HG02870 (cell line): ENCODE results near the gene TNIK.
"Not testable (repeated sequence)": the region's sequence is repeated elsewhere in the genome, so short reads cannot be mapped to it uniquely, and the experiment has no call there.

Experiments
- ATAC-seq: cut with Tn5 transposase; IDR thresholded peaks from one replicate; pipeline ENCODE4 v1.9.1; 2021; ENCODE audit warnings: mild to moderate bottlenecking, moderate library complexity; ENCODE audit not compliant: unreplicated experiment

Gene TNIK

GRCh38 chr3:171290680-171291079 is 169.5 kb downstream of the TNIK start:
- no peak for ATAC-seq

DNA sequence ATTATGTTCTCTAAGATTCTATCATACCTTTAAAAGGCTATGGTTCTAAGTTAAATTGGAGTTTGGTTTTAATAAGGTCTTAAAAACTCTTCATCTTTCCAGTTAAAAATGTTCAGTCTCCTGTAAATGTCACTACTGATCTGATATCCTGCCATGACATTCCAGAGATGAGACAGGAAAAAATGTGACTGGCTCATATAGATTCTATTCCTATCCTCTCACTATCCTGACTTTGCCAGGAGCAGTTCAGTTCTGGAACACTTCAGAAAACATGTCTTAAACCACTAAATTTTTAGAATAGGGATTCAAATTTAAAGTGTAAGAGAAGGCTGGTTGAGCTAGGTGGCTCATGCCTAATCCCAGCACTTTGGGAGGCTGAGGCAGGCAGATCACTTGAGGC is 170.9 kb downstream of the TNIK start:
- ATAC-seq, result no peak

- ATAC-seq, result not testable (repeated sequence)
These were observed 172.4 kb downstream of the TNIK start for GRCh38 chr3:171287761-171288160.

DNA sequence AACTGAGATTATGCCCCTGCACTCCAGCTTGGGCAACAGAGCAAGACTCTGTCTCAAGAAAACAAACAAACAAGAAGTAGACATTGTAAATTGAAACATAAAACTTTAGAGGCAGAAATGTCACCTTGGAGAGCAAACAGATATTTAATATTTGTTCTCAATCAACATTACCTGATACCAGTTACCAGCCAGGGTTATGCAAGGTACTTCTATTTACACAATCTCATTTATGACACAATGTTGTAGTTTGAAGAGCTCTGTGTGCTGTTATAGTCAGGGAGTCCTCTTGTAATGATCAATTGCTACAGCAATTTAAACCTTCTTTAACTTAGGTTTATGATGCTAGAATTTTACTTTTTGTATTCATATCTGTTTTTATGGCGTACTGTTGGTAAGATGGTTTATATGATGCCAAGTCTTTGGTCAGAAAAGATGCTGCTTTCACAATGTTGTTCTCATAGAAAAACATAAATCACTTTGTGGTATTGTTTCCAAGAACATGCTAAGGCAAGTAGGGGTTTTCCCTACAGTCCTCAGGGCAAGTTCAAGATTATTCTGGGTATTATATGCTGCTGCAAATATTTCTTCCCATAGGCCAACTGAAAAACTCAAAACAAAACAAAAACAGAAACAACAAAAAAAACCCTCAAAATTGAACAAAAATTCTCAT is 173.5 kb downstream of the TNIK start:
- ATAC-seq, result peak; percentile 45

- no peak for ATAC-seq
These were observed 174.9 kb downstream of the TNIK start for GRCh38 chr3:171285287-171285686.

DNA sequence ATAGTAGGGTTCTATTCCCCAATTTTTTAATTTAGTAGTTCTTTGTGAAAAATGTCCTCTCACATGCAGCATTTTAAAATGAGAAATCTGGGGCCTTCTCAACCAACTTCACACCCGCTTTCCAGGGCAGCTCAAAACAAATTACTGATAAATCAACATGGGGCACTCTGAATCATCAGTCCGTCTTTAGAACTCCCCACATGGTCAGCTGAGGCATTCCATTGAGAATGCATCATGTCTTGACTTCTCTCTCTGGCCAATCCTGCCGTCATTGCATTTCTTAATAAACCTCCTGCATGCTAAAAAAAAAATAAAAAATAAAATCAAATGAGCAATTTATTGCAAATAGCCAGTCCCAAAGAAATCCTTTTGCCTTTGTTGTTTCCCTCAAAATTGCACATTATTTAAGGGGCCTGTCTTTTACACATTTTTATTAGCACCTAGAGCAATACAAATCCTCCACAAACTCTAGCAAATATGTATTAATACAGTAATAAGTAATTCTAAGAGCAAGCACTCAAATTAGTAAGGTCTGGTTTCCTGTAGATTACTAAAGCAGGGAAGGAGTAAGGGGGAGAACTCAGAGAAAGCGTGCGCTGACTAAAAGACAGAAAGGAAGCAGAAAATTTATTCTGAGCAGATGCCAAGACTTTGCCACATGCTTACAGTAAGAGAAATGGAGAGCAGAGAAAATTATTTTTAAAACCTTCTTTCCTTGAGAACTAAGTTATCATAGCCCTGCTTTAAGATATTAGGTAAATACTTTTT is 175.7 kb downstream of the TNIK start:
- ATAC-seq, result peak; percentile 60

DNA sequence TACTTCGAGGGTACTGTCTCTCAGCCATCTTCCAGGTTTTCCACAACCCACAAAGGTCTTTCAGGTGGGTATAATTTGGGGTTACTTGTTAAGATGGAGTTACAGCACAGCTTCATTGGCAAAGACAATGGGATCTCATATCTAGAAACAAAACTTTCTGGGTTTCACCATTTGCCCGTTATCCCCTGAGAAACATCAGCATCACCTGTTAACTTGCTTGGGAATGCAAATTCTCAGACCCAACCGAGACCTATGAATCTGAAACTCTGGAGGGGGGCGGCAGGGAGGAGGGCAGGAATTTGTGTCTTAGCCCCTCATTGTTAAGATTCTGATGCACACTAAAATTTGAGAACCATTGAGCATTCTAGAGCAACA is 176.4 kb downstream of the TNIK start:
- no peak for ATAC-seq

GRCh38 chr3:171283183-171283847 is 176.9 kb downstream of the TNIK start:
- ATAC-seq, result no peak

- ATAC-seq, result no peak
These were observed 178.2 kb downstream of the TNIK start for GRCh38 chr3:171282041-171282440.

GRCh38 chr3:171281256-171281992 is 178.8 kb downstream of the TNIK start:
- ATAC-seq, result no peak

DNA sequence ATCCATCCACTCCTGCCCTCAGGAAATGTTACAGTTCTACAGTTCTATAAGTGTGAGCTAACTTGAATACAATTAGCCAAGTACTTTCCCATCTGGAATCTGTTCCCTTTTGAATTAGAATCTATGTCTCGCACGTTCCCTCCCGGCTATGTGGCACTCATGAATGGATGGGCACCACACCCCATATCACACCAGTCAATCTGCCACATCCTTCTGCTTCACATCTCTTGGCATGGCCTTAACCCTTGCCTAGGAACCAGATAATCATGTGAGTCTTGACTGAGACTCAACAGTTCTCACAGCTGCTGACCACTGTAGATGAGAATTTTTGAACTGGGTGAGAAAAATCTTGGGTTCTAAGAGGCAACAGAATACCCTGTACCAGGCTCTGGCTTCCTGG is 180.2 kb downstream of the TNIK start:
- ATAC-seq, result no peak

- ATAC-seq, result no peak
These were observed 182.0 kb downstream of the TNIK start for GRCh38 chr3:171278299-171278590.

GRCh38 chr3:171277456-171278298 is 182.5 kb downstream of the TNIK start:
- no peak for ATAC-seq

DNA sequence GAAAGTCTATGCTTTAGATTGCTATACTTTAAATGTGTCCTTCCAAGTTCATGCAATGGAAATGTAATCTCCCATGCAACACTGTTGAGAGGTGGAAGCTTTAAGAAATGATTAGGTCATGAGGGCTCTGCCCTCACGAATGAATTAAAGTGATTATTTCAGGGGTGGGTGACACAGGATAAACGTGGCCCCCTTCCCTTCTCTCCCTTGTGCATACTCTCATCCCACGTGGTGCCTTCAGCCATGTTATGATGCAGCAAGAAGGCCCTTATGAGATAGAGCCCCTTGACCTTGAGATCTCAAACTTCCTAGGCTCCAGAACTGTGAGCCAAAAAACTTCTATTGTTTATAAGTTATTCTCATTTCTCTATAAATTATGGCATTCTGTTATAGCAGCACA is 183.3 kb downstream of the TNIK start:
- no peak for ATAC-seq

GRCh38 chr3:171274222-171274621 is 186.0 kb downstream of the TNIK start:
- ATAC-seq, result no peak

- no peak for ATAC-seq
These were observed 189.7 kb downstream of the TNIK start for GRCh38 chr3:171270541-171270940.

- ATAC-seq, result no peak
These were observed 190.7 kb downstream of the TNIK start for GRCh38 chr3:171269542-171269941.

GRCh38 chr3:171268677-171269076 is 191.5 kb downstream of the TNIK start:
- no peak for ATAC-seq

DNA sequence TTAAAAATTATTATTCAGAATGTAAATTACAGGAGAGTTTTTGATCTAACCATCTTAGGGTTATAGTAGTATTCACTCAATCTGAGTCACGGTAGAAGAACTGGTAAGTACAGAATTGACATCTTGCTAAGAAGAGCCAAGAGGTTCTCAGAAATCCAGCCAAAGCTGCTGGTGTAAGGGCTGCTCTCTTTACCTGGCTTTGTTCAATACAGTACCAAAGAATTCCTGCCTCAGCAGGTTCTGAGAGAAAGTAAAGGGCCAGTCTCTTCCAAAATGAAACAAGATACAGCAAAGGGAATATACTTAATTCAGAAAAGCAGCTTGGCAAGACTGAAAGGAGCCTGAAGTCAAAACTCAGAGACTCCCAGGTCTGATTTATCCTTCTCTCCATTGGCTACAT is 193.1 kb downstream of the TNIK start:
- no peak for ATAC-seq

GRCh38 chr3:171266740-171267073 is 193.5 kb downstream of the TNIK start:
- no peak for ATAC-seq
